UCSD-AML1 (cell line): ENCODE results near the gene PGLYRP2.

Experiments
- DNase-seq: peaks from one replicate; lab custom pipeline; 2025; ENCODE audit not compliant: unreplicated experiment; lab: John Stamatoyannopoulos, UW

PGLYRP2 gene

GRCh38 chr19:15456871-15457700 lies 22.2 kb downstream of the PGLYRP2 start:
- DNase-seq = no peak

GRCh38 chr19:15456441-15456840 lies 22.9 kb downstream of the PGLYRP2 start:
- no peak for DNase-seq

GRCh38 chr19:15455996-15456395 lies 23.3 kb downstream of the PGLYRP2 start:
- DNase-seq = no peak

- no peak for DNase-seq
These were observed 25.1 kb downstream of the PGLYRP2 start for GRCh38 chr19:15453906-15454860.

- DNase-seq = no peak
These were observed 26.2 kb downstream of the PGLYRP2 start for GRCh38 chr19:15453091-15453578.

GRCh38 chr19:15452111-15453047 lies 26.9 kb downstream of the PGLYRP2 start:
- peak; percentile 19 for DNase-seq

- DNase-seq = no peak
These were observed 28.8 kb downstream of the PGLYRP2 start for GRCh38 chr19:15450528-15450890.

GRCh38 chr19:15449620-15450527 lies 29.4 kb downstream of the PGLYRP2 start, which contains the start of gene WIZ:
WIZ (minus strand) TSS chr19:15449956; CDS start chr19:15448307, 1,649 bp downstream.
- peak; percentile 80 for DNase-seq

- DNase-seq = no peak
These were observed 30.3 kb downstream of the PGLYRP2 start for GRCh38 chr19:15448778-15449619.

GRCh38 chr19:15448044-15448777 lies 31.1 kb downstream of the PGLYRP2 start:
- no peak for DNase-seq

- no peak for DNase-seq
These were observed 32.2 kb downstream of the PGLYRP2 start for GRCh38 chr19:15447057-15447456.

GRCh38 chr19:15445807-15446376 lies 33.4 kb downstream of the PGLYRP2 start:
- DNase-seq = no peak

- DNase-seq = no peak
These were observed 34.1 kb downstream of the PGLYRP2 start for GRCh38 chr19:15445227-15445605.

- no peak for DNase-seq
These were observed 34.6 kb downstream of the PGLYRP2 start for GRCh38 chr19:15444505-15445226.

- no peak for DNase-seq
These were observed 35.5 kb downstream of the PGLYRP2 start for GRCh38 chr19:15443838-15444237.

GRCh38 chr19:15443325-15443724 lies 36.0 kb downstream of the PGLYRP2 start:
- no peak for DNase-seq
